Activated CD4-positive, alpha-beta T cell treated with anti-CD3 and anti-CD28 coated beads, Interleukin-2, amount 50 U/mL, for 48 hours (primary cell): ENCODE measurements around the gene LMOD2.
"Not testable (repeated sequence)": the region's sequence is repeated elsewhere in the genome, so short reads cannot be mapped to it uniquely, and the experiment has no call there.

Experiments
- DNase-seq, 2 experiments: peaks; one replicate each; pipeline ENCODE4 v3.0.0-alpha.2; 2020

The LMOD2 gene

DNA sequence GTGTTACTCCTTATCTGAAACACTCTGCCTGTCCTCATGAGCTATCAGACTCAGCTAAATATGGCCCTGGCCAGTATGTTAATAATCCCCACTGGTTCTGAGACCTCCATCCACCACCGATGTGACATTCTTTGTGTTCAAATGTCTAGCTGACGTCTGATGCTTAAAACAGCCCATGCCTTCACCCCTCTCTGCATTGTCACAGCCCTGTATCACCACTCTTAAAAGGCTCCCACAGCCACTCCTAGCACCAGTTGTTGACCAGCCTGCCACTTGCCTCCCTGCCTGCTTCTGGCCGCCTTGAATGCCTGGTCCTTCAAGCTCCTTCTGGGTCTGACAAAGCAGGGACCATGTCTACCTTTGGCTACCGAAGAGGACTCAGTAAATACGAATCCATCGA, at the start of gene LMOD2:
Gene LMOD2, plus strand, starts transcription at position 253 of the 400 bp plus-strand sequence. Its CDS starts 98 bp downstream, at position 351.
- DNase-seq, result no peak

DNA sequence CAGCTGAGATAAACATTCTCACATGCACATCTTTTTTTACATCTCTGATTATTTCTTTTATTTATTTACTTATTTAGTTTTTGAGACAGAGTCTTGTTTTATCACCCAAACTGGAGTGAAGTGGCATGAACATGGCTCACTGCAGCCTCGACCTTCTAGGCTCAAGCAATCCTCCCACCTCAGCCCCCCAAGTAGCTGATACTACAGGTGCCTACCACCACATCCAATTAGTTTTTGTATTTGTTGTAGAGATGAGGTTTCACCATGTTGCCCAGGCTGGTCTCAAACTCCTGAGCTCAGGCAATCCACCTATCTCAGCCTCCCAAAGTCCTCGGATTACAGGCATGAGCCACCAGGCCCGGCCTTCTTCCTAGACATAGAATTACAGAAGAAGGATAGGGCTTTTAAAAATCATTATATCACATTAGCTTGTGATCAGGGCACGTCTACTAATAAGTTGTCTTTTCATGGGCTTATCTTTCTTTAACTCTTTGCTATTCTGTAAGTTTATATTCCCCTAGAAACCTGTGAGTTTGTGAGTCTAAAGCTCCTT, 48.2 kb upstream of the LMOD2 start:
- DNase-seq, result no peak

DNA sequence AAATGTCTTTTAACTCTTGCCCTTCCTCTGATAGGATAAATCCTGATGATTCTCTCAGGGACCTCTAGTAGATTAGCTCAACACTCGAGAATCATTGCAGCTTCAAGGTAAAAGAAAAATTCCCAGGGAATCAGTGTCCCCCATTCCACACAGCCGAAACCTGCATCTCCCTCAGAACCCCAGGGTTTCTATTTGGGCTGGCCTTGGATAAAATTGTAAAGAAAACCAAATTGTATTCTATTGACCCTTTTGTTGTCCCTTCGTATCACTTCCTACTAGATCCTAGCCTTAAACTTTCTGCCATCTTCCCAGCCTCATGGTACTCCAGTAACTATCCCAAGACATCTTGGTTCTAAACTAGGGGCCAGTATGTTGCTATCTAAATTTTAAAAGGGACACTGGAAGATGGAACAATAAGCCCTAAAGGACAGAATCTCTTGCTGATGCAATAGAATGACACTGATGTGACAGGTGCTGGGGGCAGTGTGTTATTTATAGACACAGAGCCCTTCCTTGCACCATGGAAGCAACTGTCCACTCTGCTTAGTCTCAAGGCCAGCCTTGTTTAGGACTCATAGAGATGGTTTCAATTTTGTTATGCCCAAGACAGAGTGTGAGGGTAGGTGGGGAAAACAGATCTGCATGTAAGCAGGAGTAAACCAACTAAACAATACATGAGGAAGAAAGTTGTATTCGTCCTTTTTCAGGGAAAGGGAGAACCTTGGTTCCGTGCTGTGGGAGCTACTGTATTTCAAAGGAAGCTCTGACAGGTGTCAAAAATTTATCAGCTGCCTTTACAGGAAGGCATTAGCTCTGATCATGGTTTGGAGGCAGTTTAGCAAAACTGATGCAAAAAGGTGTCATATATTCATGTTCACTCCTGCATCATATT, 46.4 kb upstream of the LMOD2 start:
- DNase-seq, result no peak

DNA sequence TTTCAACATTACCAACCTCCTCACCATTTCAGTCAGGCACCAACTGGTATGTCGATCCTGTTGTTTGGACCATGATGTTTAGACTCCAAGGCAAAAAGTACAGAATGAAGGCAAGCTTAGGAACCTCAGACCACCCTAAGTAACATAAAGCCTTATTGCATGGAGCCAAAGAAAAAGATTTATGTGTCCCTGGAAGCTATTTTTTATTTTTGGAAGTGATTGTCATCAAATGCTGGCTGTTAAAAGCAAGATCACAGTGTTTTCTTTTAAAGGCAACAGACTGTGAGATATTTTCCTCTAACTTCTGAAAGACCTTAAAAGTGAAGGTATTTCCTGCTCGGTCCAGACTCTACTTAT, 45.8 kb upstream of the LMOD2 start:
- DNase-seq, result no peak

GRCh38 chr7:123612024-123612423, 43.6 kb upstream of the LMOD2 start:
- DNase-seq, result no peak

GRCh38 chr7:123615344-123615743, 40.3 kb upstream of the LMOD2 start:
- no peak for DNase-seq

- no peak for DNase-seq
These were observed 39.4 kb upstream of the LMOD2 start for GRCh38 chr7:123616223-123616622.

DNA sequence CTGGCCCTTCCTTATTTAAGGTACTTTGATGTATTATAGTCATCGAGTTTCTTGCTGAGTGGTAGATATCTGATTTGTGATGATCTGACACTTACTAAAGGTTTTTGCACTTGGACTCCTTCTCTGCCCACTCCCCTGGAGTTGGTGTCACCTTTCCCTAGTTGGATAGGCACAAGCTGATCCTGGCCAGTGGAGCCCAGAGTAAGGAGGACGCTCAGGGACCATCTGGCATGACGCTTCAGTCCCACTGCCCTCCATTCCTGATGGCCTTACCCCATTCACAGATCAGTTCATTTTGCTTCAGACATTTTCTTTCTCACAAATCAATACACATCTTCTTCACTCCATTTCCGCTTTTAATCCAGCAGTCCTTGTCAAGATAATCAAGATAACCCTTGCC, 34.0 kb upstream of the LMOD2 start:
- DNase-seq, result no peak

DNA sequence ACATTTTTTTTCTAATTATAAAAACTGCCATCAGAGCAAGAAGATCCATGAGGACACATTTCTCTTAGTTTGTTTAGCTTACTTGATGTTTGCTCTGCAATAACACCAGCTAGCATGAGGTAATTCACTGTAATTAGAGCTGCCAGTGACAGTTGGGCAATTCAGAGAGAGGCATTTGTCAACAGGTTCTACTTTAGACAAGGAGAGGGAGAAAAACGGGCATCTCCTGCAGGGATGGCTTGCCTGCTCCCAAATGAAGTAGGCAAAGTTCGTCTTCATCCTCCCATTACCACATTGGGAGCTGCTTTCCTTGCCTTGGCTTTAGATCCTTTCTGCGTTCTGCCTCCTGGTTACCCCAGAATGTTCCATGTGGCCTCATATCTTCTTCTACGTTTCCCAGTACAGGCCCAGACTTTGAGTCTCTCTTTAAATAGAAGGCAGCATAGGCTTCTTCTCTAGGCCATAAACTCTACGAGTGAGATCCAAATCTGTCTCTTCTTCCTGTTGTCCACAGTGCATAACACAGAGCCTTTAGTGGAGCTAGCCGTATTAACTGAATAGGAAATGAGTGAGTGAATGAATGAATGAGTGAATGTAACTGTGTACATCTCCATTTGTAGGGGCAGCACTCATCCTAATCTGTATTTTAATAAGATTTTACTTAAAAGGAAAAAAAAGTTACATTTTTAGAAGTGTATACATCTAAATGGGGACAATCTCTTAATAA, 32.8 kb upstream of the LMOD2 start:
- DNase-seq, result no peak

DNA sequence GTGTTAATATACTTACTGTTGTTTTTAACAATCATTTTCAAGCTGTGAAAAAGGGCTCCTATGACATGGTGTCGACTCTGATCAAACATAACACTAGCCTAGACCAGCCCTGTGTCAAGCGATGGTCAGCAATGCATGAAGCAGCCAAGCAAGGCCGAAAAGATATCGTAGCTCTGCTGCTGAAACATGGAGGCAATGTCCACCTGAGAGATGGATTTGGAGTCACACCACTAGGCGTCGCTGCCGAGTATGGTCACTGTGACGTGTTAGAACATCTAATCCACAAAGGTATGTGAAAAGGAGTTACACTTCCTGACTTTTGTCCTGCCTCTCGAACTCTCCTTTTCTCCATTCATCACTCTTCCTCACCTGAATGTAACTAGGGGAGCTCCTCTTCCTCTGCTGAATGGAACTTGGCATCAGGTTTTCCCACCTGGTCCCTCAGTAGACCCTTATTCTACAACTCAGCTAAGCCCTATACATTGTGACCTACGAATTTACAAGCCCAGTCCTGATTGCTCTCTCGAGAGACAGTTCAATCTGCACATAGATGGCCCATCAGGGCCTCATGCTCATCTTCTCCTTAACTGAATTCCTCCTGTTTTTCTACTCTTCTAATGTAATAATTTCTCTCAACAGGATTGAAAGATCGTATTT, 31.0 kb upstream of the LMOD2 start:
- peak; percentile 78 to 81 for DNase-seq

- DNase-seq, result no peak
These were observed 30.4 kb upstream of the LMOD2 start for GRCh38 chr7:123625254-123625653.

- DNase-seq, result no peak
These were observed 27.8 kb upstream of the LMOD2 start for GRCh38 chr7:123627851-123628250.

GRCh38 chr7:123628829-123629228, 26.8 kb upstream of the LMOD2 start:
- no peak for DNase-seq

- DNase-seq, result no peak
These were observed 26.4 kb upstream of the LMOD2 start for GRCh38 chr7:123629281-123629680.

DNA sequence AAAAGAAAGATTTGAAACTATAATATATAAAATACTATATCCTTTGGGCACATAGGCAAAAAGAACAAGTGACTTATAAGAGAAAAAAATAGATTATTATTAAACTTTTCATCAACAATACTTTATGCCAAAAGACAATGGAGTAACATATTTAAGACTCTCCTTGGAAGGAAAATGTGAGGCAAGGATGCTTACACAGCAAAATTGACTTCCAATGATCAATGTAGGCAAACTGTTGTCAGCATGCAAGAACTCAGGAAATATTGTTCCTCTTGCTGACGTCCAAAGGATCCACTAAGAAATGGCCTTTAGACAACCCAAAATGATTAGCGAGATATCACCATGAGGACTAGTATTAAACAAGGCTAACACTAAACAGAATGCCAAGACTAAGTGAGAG, 22.9 kb upstream of the LMOD2 start:
- DNase-seq, result no peak

DNA sequence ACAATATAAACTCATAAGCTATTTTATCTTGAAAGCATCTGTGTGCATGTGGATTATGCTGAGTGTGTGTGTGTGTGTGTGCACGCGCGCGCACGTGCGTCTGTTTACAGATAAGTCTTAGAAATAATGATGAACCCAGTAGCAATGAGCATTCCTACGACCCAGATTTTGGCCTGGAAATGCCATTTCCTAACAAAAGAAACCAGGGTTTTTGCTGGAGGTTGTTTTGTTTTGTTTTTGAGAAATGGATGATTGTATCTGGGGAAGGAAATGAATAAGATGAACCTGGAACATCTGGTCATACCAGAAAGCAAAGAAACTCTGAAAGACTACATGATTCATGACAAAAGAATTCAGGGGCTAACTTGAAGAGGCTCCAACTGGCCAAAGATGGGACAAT, 22.1 kb upstream of the LMOD2 start:
- no peak for DNase-seq

DNA sequence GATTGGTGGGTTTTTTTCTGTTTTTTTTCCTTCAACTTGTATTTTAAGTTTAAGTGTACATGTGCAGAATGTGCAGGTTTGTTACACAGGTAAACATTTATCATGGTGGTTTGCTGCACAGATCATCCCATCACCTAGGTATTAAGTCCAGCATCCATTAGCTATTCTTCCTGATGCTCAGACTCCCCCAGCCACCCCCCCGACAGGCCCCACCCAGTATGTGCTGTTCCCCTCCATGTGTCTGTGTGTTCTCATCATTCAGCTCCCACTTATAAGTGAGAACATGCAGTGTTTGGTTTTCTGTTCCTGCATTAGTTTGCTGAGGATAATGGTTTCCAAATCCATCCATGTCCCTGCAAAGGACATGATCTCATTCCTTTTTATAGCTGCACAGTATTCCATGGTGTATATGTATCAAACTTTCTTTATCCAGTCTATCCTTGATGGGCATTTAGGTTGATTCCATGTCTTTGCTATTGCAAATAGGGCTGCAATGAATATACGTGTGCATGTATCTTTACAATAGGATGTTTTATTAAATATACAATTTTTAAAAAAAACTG, 21.6 kb upstream of the LMOD2 start:
- DNase-seq, result not testable (repeated sequence)

DNA sequence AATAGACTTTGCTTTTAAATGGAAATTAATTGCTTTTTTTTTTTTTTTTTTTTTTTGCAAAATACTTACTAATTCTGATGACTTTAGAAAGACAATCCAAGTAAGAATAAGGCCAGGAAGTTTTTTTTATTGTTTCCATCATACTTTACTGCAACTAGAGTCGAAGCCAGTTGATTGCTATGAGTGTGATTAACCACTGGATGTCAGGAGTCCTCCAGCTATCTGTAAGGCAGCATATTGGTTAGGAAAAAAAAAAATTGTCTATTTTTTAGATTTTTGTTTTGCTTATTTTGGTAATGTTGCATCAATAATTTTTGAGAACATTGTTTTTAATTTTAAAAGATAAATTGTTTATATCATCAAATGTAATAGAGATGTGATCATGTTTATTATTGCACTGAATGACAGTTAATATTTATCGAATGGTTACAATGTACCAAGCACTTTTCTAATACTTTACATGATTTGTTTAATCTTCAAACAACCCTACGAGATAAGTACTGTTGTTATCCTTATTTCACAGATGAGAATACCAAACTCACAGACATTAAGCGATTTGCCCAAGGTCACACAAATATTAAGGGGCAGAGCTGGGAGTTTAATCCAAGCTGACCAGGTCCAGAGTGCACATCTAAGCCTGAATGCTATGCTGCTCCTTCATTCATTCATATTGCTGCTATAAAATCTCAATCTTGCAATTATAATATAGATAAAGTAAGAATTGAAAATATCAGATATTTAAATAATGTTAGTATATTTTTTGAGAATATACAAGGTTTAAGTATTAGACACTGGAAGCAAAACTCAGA, 19.9 kb upstream of the LMOD2 start:
- no peak for DNase-seq

- DNase-seq, result no peak
These were observed 18.5 kb upstream of the LMOD2 start for GRCh38 chr7:123637203-123637602.

DNA sequence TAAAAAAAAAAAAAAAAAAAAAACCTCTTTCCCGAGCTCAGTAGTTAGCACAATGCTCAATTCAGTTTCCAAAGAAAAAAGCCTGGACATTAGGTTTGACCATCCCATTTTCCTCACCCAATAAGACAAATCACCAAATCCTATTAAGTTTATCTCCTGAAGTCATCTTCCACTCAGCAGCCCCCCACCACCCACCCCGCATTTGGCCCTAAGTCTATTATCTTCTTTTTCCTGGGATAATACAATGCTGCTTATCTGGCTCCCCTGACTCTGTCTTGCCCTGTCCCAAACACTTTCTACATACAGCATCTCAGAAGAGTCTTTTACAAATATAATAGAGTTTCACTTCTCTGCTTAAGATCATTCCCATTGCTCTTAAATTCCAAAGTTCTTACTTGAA, 17.8 kb upstream of the LMOD2 start:
- DNase-seq, result no peak

GRCh38 chr7:123639631-123640030, 16.0 kb upstream of the LMOD2 start:
- no peak for DNase-seq

DNA sequence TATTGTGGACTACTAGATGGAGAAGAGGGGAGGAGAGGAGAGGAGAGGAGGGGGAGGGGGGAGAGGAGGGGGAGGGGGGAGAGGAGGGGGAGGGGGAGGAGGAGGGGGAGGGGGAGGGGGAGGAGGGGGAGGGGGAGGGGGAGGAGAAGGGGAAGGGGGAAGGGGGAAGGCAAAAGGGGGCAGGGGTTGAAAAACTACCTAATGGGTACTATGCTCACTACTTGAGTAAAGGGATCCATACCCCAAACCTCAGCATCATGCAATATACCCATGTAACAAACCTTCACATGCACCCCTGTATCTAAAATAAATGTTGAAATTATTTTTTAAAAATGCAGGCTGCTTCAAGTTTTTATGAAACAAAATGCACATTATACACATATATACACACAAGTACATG, 15.1 kb upstream of the LMOD2 start:
- DNase-seq, result no peak
